Measurements from ENCODE around the gene FOXA3. TPM values are rescaled to one million over a fixed set of nuclear protein-coding genes. Genes with fewer than 3 reads are reported as not detected.

Gene FOXA3
- total RNA-seq, 1 experiment from 2014 or later = 4.5 TPM

DNA sequence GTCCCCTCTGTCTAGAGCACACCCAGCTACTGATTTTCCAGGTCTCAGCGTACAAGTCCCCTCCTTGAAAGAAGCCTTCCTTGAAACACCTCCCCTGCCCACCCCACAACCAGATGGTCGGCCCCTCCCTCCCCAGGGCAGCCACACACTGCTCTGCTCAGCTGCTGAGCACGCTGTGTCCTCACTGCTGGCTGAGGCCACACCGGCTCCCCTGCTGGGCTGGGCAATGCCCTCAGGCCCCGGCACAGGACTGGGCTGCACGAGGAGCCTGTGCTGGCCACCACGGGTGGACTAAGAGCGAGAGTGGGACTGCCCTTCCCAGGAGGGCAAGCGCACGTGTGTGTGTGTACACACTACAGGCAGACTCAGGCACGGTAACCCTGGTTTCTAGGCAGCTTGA is 37.2 kb upstream of the FOXA3 start:
- in situ Hi-C loops (cut with HindIII; ENCODE audit: low sequenced_read_pairs) = no loop called here
- no peak for DNase-seq (ENCODE audit: low spot score)

DNA sequence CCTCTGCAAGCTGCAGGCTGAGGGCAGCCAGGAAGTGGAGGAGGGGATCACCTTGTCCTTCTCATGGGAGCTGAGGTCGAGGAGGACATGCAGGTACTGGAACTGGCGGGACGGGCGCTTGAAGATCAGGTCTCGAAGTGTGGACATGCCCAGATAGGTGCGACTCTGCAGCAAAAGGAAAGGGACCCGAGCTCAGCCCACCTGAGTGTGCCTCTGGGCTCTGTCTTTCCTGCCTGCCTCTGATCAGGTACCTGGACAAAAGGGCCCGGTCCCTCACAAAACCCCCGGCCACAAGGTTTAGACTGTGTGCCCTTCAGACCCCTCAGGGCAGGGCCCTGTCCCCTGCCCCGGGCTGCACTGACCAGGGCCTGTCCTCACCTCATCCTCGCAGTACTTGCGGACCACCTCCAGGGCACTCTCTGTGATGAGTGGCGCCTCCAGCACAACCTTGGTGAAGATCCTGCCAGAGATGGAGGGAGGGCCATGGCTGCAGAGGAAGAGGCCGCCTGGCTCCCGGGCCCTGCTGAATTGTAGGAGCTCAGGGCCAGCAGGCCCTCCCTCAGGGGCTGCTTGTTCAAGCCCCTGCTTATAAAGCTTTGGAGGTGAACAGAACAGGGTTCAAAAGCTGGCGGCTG is 36.5 kb upstream of the FOXA3 start:
- DNase-seq (ENCODE audit: low spot score) = no peak

DNA sequence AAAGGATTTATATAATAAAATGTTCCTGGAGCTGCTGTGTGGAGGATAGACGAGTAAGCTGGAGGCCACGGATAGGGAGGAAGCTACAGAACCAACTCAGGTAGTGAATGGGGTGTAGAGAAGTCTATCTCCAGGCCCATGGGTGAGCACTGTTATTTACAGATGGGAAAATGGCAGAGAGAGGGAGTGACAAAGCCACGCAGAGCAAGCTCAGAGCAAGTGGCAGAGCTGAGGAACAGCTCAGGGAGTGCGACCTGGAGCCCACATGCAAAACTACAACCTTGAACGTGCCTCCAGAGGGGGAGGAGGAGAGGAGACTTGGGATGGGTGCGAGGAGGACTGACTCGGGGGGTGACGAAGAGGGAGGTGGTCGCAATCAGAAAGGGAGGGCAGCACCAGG is 35.6 kb upstream of the FOXA3 start:
- in situ Hi-C loops (cut with HindIII; ENCODE audit: low sequenced_read_pairs) = no loop called here
- no peak for DNase-seq (ENCODE audit: low spot score)

More for the DNA sequence above, 36.5 kb upstream of the FOXA3 start:
- in situ Hi-C loops (cut with HindIII; ENCODE audit: low sequenced_read_pairs) = no loop called here

- in situ Hi-C loops (cut with HindIII; ENCODE audit: low sequenced_read_pairs) = no loop called here
- no peak for DNase-seq (ENCODE audit: low spot score)
These were observed 35.2 kb upstream of the FOXA3 start for GRCh38 chr19:45828945-45829344.

DNA sequence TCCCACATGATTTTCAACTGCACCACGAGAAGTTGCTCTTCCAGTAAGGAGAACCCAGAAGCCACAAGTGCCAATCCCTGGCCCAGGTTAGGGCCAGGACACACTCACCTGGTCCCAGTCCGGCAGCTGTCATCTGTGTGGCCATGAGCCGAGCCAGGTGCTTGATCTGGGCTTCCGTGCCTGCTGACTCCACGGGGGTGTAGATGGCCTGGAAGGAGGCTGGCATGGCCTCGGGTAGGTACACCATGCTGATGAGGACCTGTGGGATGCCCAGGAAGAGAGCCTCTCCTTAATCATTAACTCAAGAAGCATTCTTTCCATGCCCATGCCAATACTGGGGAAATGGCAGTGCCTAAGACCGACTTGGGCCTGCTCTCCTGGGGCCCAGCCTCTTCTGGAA is 29.2 kb upstream of the FOXA3 start:
- DNase-seq (ENCODE audit: low spot score) = no peak
- in situ Hi-C loops (cut with HindIII; ENCODE audit: low sequenced_read_pairs) = no loop called here

GRCh38 chr19:45842198-45842597 is 21.9 kb upstream of the FOXA3 start:
- in situ Hi-C loops (cut with HindIII; ENCODE audit: low sequenced_read_pairs) = no loop called here
- no peak for DNase-seq (ENCODE audit: low spot score)

DNA sequence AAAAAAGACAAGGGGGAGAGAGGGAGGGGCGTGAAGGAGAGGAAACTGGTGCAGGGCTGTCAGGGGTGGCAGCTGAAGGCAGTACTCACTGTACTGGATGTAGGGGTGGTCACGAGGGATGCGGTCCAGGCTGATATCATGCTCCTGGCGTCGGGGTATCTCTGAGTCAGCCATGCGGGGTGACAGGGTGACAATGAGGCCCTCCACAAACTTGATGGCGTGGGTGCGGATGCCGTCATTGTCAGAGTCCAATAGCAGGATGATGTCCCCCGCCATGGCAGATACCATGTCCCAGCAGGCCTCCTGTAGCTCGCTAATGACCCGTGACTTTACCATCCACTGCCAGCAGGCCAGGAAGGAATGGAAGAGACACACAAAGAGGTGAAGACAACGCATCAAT is 16.5 kb upstream of the FOXA3 start:
- in situ Hi-C loops (cut with HindIII; ENCODE audit: low sequenced_read_pairs) = no loop called here
- no peak for DNase-seq (ENCODE audit: low spot score)

GRCh38 chr19:45848922-45849321 is 15.2 kb upstream of the FOXA3 start:
- no peak for DNase-seq (ENCODE audit: low spot score)
- in situ Hi-C loops (cut with HindIII; ENCODE audit: low sequenced_read_pairs) = no loop called here

- no peak for DNase-seq (ENCODE audit: low spot score)
- in situ Hi-C loops (cut with HindIII; ENCODE audit: low sequenced_read_pairs) = no loop called here
These were observed 11.9 kb upstream of the FOXA3 start for GRCh38 chr19:45852145-45852750.

- in situ Hi-C loops (cut with HindIII; ENCODE audit: low sequenced_read_pairs) = no loop called here
- peak; percentile 9 for DNase-seq (ENCODE audit: low spot score)
These were observed 11.1 kb upstream of the FOXA3 start for GRCh38 chr19:45852983-45853382.

GRCh38 chr19:45854167-45854778 is 9.9 kb upstream of the FOXA3 start:
- in situ Hi-C loops (cut with HindIII; ENCODE audit: low sequenced_read_pairs) = no loop called here
- no peak for DNase-seq (ENCODE audit: low spot score)

DNA sequence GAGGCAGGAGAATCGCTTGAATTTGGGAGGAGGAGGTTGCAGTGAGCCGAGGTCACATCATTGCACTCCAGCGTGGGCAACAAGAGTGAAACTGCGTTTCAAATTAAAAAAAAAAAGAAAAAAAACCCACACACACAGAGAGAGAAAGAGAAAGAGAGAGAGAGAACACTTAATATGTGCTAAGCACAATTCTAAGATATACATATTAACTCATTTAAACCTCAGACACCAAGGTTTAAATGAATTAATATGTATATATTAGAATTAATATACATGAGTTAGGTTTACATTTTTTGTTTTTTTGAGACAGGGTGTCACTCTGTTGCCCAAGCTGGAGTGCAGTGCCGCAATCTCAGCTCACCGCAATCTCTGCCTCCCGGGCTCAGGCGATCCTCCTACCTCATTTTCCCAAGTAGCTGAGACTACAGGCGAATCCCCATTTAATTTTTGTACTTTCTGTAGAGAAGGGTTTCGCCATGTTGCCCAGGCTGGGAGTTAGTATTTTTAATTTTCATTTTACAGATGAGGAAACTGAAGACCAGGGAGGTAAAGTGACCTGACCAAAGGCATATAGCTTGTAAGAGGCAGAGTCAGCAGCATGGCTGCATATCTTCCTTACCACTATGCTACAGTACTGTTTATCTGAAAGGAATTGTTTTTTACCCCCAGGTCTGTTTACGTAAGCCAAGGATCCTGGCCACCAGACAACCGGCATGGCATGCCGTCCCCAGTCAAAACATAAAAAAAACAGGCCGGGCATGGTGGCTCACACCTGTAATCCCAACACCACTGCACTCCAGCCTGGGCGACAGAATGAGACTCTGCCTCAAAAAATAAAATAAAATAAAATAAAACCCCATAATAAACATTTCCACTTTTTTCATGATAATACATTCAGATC is 3.5 kb upstream of the FOXA3 start:
- in situ Hi-C loops (cut with HindIII; ENCODE audit: low sequenced_read_pairs) = no loop called here

GRCh38 chr19:45862271-45862563 is 1.9 kb upstream of the FOXA3 start:
- no peak for DNase-seq (ENCODE audit: low spot score)
- in situ Hi-C loops (cut with HindIII; ENCODE audit: low sequenced_read_pairs) = no loop called here

More for the DNA sequence above, 3.5 kb upstream of the FOXA3 start:
- DNase-seq (ENCODE audit: low spot score) = no peak

DNA sequence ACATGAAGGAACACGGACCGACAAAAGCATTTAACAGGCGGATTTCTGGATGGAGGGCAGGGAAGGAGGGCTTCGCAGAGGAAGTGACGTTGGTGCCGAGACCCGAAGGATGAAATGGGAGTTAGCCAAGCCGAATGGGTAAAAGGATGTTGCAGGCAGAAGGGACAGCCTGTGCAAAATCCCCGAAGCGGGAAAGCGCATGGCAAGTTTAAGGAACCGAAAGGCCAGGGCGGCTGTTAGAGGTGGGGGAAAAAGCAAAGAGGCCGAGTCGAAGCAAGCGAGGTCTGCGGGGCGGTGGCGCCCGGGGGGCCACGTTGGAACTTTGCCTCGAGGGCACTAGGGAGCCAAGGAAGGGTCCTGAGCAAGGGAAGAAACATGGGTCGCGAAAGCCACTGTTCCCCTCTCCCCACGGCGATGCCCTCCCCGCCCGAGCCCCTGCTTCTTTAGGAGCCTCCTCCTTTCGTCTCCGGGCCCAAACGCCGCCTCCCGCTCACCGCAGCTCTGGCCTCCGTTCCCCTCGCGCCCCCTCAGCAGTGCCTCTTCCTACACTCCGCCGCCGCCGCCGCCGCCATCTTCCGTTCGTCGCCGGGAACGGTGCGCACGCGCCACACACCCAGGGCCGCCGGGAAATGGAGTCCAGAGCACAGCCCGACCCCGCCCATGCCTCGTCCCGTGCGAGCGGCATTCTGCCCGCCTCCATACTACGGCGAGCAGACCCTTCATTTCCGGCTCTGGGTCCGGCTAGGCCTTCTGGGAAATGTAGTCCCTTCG is 1.4 kb upstream of the FOXA3 start, which contains the start of gene SYMPK:
SYMPK (minus strand) TSS at position 584 of the 771 bp plus-strand sequence. CDS start 8,652 bp downstream, outside the sequence.
- peak; percentile 99 for DNase-seq (ENCODE audit: low spot score)
- in situ Hi-C loops (cut with HindIII; ENCODE audit: low sequenced_read_pairs) = no loop called here

- in situ Hi-C loops (cut with HindIII; ENCODE audit: low sequenced_read_pairs) = no loop called here
These were observed 739 bp upstream of the FOXA3 start for GRCh38 chr19:45863335-45863839.

GRCh38 chr19:45864629-45865082 is 530 bp downstream of the FOXA3 start:
- in situ Hi-C loops (cut with HindIII; ENCODE audit: low sequenced_read_pairs) = no loop called here
- no peak for DNase-seq (ENCODE audit: low spot score)

More at GRCh38 chr19:45863335-45863839, 739 bp upstream of the FOXA3 start:
- DNase-seq (ENCODE audit: low spot score) = no peak

DNA sequence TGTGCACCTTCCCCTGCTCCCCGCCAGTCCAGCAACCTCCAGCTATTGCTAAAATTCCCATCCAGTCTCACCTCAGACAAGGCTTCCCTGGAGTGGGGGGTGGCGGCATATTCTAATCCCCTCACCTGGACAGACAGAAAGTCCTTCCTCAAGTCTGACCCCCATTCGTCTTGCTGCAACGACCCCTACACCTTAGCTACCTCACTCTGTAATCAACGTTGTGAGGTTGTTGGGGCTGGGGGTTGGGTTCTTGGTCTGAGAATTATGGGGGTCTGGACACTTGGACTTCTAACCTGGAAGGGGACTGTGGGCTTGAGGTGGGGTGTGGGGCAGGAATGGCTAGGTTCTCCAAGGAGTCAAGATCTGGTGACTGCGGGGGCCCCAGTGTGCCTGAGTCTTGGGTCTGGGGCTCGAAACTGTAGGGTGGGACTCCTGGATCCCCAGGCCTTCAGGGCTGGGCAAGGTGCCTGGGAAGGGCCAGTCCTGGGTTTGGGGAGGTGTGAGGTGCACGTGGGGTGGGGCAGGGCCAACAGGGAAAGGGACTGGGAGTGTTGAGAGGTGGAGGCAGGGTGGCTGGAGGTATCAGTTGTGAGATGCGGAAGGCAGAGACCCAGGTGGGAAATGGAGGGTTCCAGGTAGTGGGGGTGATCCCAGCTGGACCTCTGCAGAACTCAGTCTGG is 1.3 kb downstream of the FOXA3 start:
- DNase-seq (ENCODE audit: low spot score) = no peak

GRCh38 chr19:45866400-45867176 is 2.5 kb downstream of the FOXA3 start:
- in situ Hi-C loops (cut with HindIII; ENCODE audit: low sequenced_read_pairs) = no loop called here
- DNase-seq (ENCODE audit: low spot score) = no peak

More for the DNA sequence above, 1.3 kb downstream of the FOXA3 start:
- in situ Hi-C loops (cut with HindIII; ENCODE audit: low sequenced_read_pairs) = no loop called here
